ENCODE data around the gene CDK15. TPM values are rescaled to one million over a fixed set of nuclear protein-coding genes. Genes with fewer than 3 reads are reported as not detected.

The CDK15 gene
- total RNA-seq, 1 donor from 2014 or later, result not detected

GRCh38 chr2:201924453-201924852, 118.1 kb downstream of the CDK15 start:
- Mint-ChIP-seq H3K27ac (no peak overlapping the region), H3K9me3 (no peaks in the 10 kb centered on the region), H3K36me3 (ENCODE audit: low read depth) (no peaks in the 10 kb centered on the region), H3K4me3 (no peak overlapping the region), H3K27me3 (peaks cover 6% of the 10 kb centered on the region), H3K4me1 (no peaks in the 10 kb centered on the region)
- no peak for DNase-seq
- intact Hi-C loops (cut with micrococcal nuclease), result no loop called here

DNA sequence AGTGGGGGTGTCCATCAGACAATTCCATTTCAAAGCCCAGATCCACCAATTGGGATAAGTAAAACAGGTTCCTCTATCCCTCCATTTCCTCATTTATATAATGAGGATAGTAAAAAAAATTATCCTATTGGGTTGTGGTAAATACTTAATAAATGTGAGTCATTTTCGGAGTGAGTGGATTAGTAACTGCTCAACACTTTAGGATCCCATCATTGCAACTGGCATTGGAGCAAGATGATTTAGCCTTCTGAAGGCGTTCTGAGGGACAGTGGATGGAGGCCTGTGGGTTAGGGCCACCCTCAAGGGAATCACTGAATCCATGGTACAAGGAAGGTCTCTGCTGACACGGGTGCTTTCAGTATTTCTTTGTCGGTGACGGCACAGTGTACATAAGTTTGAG, 118.7 kb downstream of the CDK15 start:
- Mint-ChIP-seq H3K36me3 (ENCODE audit: low read depth) (no peaks in the 10 kb centered on the region), H3K9me3 (no peaks in the 10 kb centered on the region), H3K4me1 (no peaks in the 10 kb centered on the region), H3K27me3 (peaks cover 6% of the 10 kb centered on the region), H3K27ac (no peak overlapping the region), H3K4me3 (no peak overlapping the region)
- intact Hi-C loops (cut with micrococcal nuclease), result no loop called here
- no peak for DNase-seq

- DNase-seq, result no peak
- peaks cover 6% of the 10 kb centered on the region for H3K27me3 Mint-ChIP-seq
- H3K9me3 Mint-ChIP-seq, result no peaks in the 10 kb centered on the region
- no peaks in the 10 kb centered on the region for H3K4me1 Mint-ChIP-seq
- no peak overlapping the region for H3K27ac Mint-ChIP-seq
- no peaks in the 10 kb centered on the region for H3K36me3 Mint-ChIP-seq (ENCODE audit: low read depth)
- no peak overlapping the region for H3K4me3 Mint-ChIP-seq
- intact Hi-C loops (cut with micrococcal nuclease), result no loop called here
Measured at GRCh38 chr2:201926067-201926466, 119.7 kb downstream of the CDK15 start.

GRCh38 chr2:201928363-201928762, 122.0 kb downstream of the CDK15 start:
- Mint-ChIP-seq H3K36me3 (ENCODE audit: low read depth) (no peaks in the 10 kb centered on the region), H3K27me3 (peaks cover 4% of the 10 kb centered on the region), H3K9me3 (no peaks in the 10 kb centered on the region), H3K4me3 (no peak overlapping the region), H3K27ac (no peak overlapping the region), H3K4me1 (no peaks in the 10 kb centered on the region)
- intact Hi-C loops (cut with micrococcal nuclease), result no loop called here
- no peak for DNase-seq

GRCh38 chr2:201929281-201930026, 123.1 kb downstream of the CDK15 start:
- H3K27me3 Mint-ChIP-seq, result peaks cover 4% of the 10 kb centered on the region
- no peak for DNase-seq
- H3K4me3 Mint-ChIP-seq, result no peak overlapping the region
- no peak overlapping the region for H3K27ac Mint-ChIP-seq
- H3K36me3 Mint-ChIP-seq (ENCODE audit: low read depth), result no peaks in the 10 kb centered on the region
- intact Hi-C loops (cut with micrococcal nuclease), result no loop called here
- H3K4me1 Mint-ChIP-seq, result no peaks in the 10 kb centered on the region
- no peaks in the 10 kb centered on the region for H3K9me3 Mint-ChIP-seq

DNA sequence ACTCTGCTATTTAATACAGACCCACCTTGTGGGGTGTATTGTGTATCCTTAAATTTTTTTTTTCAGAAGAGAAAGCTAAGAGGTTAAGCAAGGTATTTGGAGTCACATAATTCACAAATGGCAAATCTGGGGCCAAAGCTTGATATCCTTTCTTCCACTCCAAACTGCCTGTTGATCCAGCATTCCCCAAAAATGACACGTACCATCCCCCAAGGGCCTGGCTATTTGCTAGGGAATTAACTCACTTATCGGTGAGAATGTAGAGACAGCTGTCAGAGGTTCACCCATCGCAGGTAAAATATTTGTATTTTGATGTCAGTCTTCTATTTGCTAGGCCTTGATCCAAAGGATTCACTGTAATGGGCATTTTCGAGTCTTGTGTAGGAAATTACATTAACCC, 123.7 kb downstream of the CDK15 start:
- H3K36me3 Mint-ChIP-seq (ENCODE audit: low read depth), result no peaks in the 10 kb centered on the region
- intact Hi-C loops (cut with micrococcal nuclease), result no loop called here
- H3K9me3 Mint-ChIP-seq, result no peaks in the 10 kb centered on the region
- H3K27ac Mint-ChIP-seq, result no peak overlapping the region
- DNase-seq, result no peak
- no peaks in the 10 kb centered on the region for H3K4me1 Mint-ChIP-seq
- H3K27me3 Mint-ChIP-seq, result peaks cover 4% of the 10 kb centered on the region
- no peak overlapping the region for H3K4me3 Mint-ChIP-seq

GRCh38 chr2:201930831-201931230, 124.5 kb downstream of the CDK15 start:
- Mint-ChIP-seq H3K27me3 (peaks cover 4% of the 10 kb centered on the region), H3K9me3 (no peaks in the 10 kb centered on the region), H3K4me1 (no peaks in the 10 kb centered on the region), H3K36me3 (ENCODE audit: low read depth) (no peaks in the 10 kb centered on the region), H3K27ac (no peak overlapping the region), H3K4me3 (no peak overlapping the region)
- no peak for DNase-seq
- intact Hi-C loops (cut with micrococcal nuclease), result no loop called here

DNA sequence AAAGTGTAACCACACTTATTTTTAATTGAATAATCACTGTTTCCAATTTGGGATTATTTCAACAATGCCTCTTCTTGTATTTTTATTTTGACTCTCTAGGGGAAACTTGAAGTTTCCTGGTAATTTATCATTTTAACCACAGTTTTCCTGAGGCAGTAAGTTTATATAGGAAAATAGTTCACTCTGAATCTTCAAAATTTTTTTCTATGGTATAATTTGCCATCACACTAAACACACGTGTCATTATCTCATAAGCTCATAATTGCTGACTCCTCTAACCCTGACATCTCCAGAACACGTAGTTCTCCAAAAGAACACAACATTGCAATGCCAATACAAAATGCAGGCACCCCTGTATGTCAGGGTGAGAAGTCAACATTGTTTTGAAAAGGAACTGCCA, 125.1 kb downstream of the CDK15 start:
- peaks cover 4% of the 10 kb centered on the region for H3K27me3 Mint-ChIP-seq
- H3K4me3 Mint-ChIP-seq, result no peak overlapping the region
- intact Hi-C loops (cut with micrococcal nuclease), result no loop called here
- no peaks in the 10 kb centered on the region for H3K9me3 Mint-ChIP-seq
- DNase-seq, result no peak
- no peaks in the 10 kb centered on the region for H3K36me3 Mint-ChIP-seq (ENCODE audit: low read depth)
- no peak overlapping the region for H3K27ac Mint-ChIP-seq
- no peaks in the 10 kb centered on the region for H3K4me1 Mint-ChIP-seq

DNA sequence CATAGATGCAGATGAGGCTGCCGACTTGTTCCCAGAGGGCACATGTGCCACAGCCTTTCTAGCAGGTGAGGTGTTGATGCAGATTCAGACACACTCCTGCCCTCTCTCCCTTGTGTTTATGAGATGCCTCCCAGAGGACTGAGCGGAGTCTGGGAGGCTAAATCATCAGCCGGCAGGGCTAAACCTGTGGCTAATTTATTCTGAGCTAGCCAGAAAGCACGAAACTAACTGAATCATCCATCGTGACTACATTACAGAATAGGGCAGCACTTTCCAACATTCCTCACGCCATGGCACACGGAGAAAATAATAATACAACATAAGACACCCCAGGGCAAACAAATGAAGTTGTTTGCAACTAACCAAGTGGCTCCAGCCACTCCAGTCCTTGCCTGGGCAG, 125.6 kb downstream of the CDK15 start:
- H3K27ac Mint-ChIP-seq, result no peak overlapping the region
- H3K4me3 Mint-ChIP-seq, result no peak overlapping the region
- no peaks in the 10 kb centered on the region for H3K4me1 Mint-ChIP-seq
- intact Hi-C loops (cut with micrococcal nuclease), result no loop called here
- no peaks in the 10 kb centered on the region for H3K36me3 Mint-ChIP-seq (ENCODE audit: low read depth)
- DNase-seq, result no peak
- H3K27me3 Mint-ChIP-seq, result peaks cover 4% of the 10 kb centered on the region
- H3K9me3 Mint-ChIP-seq, result no peaks in the 10 kb centered on the region

DNA sequence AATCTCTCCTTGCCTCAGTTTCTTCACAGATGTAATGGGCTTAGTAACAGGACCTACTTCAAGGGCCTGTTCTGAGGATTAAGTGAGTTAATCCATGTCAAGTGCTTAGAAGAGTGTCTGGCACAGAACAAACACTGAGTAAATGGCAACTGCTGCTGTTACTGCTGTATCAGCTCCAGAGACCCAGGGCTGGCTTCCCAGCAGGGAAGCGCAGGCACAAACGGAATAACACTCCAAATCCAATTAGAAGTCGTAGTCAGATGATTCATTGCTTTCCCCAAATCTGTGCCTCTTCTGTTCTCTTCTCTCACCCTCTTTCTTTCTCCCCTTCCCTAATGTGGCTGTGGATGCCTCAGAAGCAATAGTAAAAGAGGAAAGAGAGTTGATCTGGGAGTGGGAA, 126.2 kb downstream of the CDK15 start:
- peaks cover 4% of the 10 kb centered on the region for H3K27me3 Mint-ChIP-seq
- no peak for DNase-seq
- no peaks in the 10 kb centered on the region for H3K36me3 Mint-ChIP-seq (ENCODE audit: low read depth)
- H3K27ac Mint-ChIP-seq, result no peak overlapping the region
- intact Hi-C loops (cut with micrococcal nuclease), result no loop called here
- no peaks in the 10 kb centered on the region for H3K9me3 Mint-ChIP-seq
- H3K4me3 Mint-ChIP-seq, result no peak overlapping the region
- H3K4me1 Mint-ChIP-seq, result no peaks in the 10 kb centered on the region

DNA sequence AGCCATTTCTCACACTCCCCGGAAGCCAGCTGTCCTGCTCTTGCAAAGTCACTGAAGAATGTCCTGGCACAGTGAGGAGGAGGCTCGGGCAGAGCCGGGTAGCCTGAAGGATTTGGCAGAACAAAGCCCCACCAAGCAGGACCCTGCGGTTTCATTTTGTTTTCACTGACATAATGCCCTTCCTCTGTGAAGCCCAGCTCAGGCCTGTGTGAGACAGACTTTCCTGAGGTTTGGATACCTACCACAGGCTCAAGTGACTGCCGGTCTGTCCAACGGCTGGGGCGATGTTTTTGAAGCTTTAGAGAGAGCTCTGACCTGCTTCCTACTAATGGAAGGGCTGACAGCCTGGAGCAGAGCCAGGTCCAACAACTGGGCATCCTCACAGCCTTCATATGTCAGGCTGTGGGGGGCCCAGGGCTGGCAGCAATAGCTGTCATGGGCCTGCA, 127.5 kb downstream of the CDK15 start:
- Mint-ChIP-seq H3K36me3 (ENCODE audit: low read depth) (no peaks in the 10 kb centered on the region), H3K27ac (no peak overlapping the region), H3K4me3 (no peak overlapping the region), H3K4me1 (no peaks in the 10 kb centered on the region), H3K9me3 (no peaks in the 10 kb centered on the region), H3K27me3 (peaks cover 8% of the 10 kb centered on the region)
- intact Hi-C loops (cut with micrococcal nuclease), result no loop called here
- DNase-seq, result no peak

DNA sequence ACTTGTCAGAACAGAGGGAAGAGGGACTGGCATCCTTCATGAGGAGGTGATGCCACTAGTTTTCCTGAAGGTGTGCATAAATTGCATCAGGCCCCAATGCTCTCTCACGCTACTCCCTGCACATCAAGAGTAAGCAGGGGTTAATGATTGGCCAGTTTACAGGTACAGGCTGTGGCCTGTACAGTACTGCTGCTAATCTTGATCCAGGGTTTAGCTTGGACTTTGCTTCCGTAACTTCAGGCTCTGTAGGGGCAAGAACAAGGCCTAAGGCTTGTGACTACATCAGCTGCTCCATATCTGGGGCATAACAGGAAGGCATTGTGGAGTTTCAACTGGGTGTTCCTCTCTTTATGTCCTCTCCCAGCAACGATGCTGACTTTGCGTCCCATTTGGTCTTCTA, 130.5 kb downstream of the CDK15 start:
- Mint-ChIP-seq H3K27ac (no peak overlapping the region), H3K27me3 (peaks cover 6% of the 10 kb centered on the region), H3K4me1 (no peaks in the 10 kb centered on the region), H3K36me3 (ENCODE audit: low read depth) (no peaks in the 10 kb centered on the region), H3K4me3 (no peak overlapping the region), H3K9me3 (no peaks in the 10 kb centered on the region)
- no peak for DNase-seq
- intact Hi-C loops (cut with micrococcal nuclease), result no loop called here

- DNase-seq, result no peak
- intact Hi-C loops (cut with micrococcal nuclease), result no loop called here
- Mint-ChIP-seq H3K27ac (no peak overlapping the region), H3K36me3 (ENCODE audit: low read depth) (no peaks in the 10 kb centered on the region), H3K4me3 (no peak overlapping the region), H3K4me1 (no peaks in the 10 kb centered on the region), H3K9me3 (no peaks in the 10 kb centered on the region), H3K27me3 (peaks cover 6% of the 10 kb centered on the region)
Measured at GRCh38 chr2:201937343-201937742, 131.0 kb downstream of the CDK15 start.

DNA sequence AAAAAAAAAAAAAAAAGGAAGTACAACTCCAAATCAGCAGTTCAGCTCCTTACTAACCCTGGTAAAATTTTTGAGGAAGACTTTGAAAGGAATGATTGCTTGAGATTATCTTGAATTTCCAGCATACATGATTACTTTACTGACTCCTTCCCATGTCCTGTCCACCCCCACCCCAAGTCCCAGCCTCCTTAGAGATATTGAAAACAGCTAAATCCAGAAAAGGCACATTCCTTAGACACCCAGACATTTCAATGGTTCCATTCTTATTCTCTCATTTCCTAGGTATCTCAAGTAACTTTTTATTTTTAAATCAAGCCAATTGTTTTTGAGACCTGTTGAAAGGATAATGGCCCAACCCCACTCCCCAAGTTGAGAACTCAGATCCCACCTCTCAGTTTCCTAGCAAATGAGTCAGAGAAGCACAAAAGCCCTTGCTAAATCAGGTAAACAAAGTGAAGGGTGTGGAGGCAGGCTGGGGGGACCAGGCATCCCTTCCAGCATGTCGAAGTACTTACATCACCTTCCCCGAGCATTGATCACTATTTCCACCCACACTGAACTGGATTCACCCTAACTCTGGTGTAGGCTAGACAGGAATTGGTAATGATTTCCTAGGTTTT, 131.9 kb downstream of the CDK15 start:
- H3K4me1 Mint-ChIP-seq, result no peaks in the 10 kb centered on the region
- H3K9me3 Mint-ChIP-seq, result no peaks in the 10 kb centered on the region
- no peaks in the 10 kb centered on the region for H3K36me3 Mint-ChIP-seq (ENCODE audit: low read depth)
- DNase-seq, result no peak
- H3K27me3 Mint-ChIP-seq, result peaks cover 8% of the 10 kb centered on the region
- H3K27ac Mint-ChIP-seq, result no peak overlapping the region
- no peak overlapping the region for H3K4me3 Mint-ChIP-seq
- intact Hi-C loops (cut with micrococcal nuclease), result no loop called here

DNA sequence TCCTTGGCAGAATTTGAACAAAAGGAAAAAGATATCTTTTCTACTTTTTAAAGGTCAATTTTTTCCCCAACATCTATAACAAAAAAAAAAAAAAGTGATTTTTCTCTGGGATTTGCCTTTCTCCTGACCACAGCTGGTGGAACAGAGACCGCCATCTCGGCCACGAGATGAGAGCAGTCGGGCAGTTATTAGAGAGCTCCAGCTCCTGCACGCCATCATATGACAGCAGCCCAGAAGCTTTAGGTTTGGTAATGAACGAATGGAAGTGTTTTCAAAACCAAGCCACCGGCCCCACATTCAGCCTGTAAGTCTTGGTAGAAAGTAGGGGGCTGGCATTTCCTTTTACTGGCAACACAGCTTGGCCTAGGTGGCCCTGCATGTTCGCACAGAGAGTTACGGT, 132.4 kb downstream of the CDK15 start:
- H3K4me3 Mint-ChIP-seq, result no peak overlapping the region
- H3K4me1 Mint-ChIP-seq, result no peaks in the 10 kb centered on the region
- intact Hi-C loops (cut with micrococcal nuclease), result no loop called here
- H3K9me3 Mint-ChIP-seq, result no peaks in the 10 kb centered on the region
- H3K27me3 Mint-ChIP-seq, result peaks cover 10% of the 10 kb centered on the region
- DNase-seq, result no peak
- no peak overlapping the region for H3K27ac Mint-ChIP-seq
- no peaks in the 10 kb centered on the region for H3K36me3 Mint-ChIP-seq (ENCODE audit: low read depth)

Measured in activated CD4-positive, alpha-beta T cell treated with anti-CD3 and anti-CD28 coated beads, Interleukin-2, amount 10 ng/mL, durations not matched to agents 24 days and 14 days (primary cell).